C4-2B (cell line): ENCODE data around the gene COX17.

Source experiments
- H3K27ac ChIP-seq: fragments of 450-650 bp; 2 replicates; pipeline ENCODE4 v1.5.1; 2017
- CTCF ChIP-seq: fragments of 450-650 bp; conservative IDR thresholded peaks from 2 replicates; pipeline ENCODE4 v1.5.1; 2017; ENCODE audit warnings: mild to moderate bottlenecking
- ZFX ChIP-seq: fragments of 450-650 bp; IDR thresholded peaks from 2 replicates; pipeline ENCODE4 v1.6.1; 2017

COX17 gene

GRCh38 chr3:119660474-119661440 is 16.4 kb downstream of the COX17 start, which contains the start of gene POPDC2:
POPDC2 (minus strand) TSS chr3:119660589; CDS start chr3:119660423, 166 bp downstream.
- no peak for TF ChIP-seq ZFX
- TF ChIP-seq CTCF = no peak

GRCh38 chr3:119659606-119660291 is 17.5 kb downstream of the COX17 start:
- TF ChIP-seq ZFX (no peak), CTCF (no peak)
- H3K27ac ChIP-seq = no peak overlapping the region

More at GRCh38 chr3:119660474-119661440, 16.4 kb downstream of the COX17 start, which contains the start of gene POPDC2:
- H3K27ac ChIP-seq = no peak within 1 kb of the TSS

- TF ChIP-seq CTCF (no peak), ZFX (no peak)
- H3K27ac ChIP-seq = no peak overlapping the region
Observed at GRCh38 chr3:119658994-119659393, 18.2 kb downstream of the COX17 start.

- TF ChIP-seq CTCF (no peak), ZFX (no peak)
- H3K27ac ChIP-seq = no peak overlapping the region
Observed at GRCh38 chr3:119657887-119658702, 19.1 kb downstream of the COX17 start.

GRCh38 chr3:119653876-119654275 is 23.3 kb downstream of the COX17 start:
- TF ChIP-seq CTCF (no peak), ZFX (no peak)
- H3K27ac ChIP-seq = no peak overlapping the region

GRCh38 chr3:119652306-119653033 is 24.7 kb downstream of the COX17 start:
- TF ChIP-seq ZFX (no peak), CTCF (no peak)
- no peak overlapping the region for H3K27ac ChIP-seq
